GM10266 (cell line): ENCODE measurements around the gene SPATA31D3.
"Not testable (repeated sequence)": the region's sequence is repeated elsewhere in the genome, so short reads cannot be mapped to it uniquely, and the experiment has no call there.

ENCODE experiments used
- DNase-seq: peaks from one replicate; pipeline ENCODE4 v3.0.0; 2012; ENCODE audit errors: extremely low spot score
- TF ChIP-seq, protein P1 (sequence below): IDR thresholded peaks from 2 replicates; pipeline ENCODE4 v1.5.1; 2012; ENCODE audit warnings: mild to moderate bottlenecking, low read depth; ENCODE audit not compliant: control insufficient read depth, insufficient read depth; ENCODE audit errors: missing control alignments

The SPATA31D3 gene

DNA sequence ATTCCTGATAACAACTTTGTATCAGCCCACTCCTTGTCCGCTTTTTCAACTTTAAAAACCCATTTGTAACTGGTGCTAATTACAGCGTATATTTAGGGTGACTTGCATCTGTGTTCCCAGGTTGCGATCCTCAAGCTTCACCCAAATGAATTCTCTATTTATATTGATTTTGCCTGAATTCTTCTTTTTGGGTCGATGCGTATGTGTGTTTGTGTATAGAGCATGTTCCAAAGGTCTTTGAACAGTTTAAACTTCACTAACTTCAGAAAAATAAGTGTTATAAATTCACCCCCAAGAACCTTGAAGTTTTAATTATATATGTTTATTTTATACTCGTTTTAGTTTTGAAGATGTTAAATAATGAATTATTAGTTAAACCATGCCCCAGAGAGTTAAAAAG is 31.2 kb upstream of the SPATA31D3 start:
- no peak for DNase-seq
- TF ChIP-seq, protein P1, sequence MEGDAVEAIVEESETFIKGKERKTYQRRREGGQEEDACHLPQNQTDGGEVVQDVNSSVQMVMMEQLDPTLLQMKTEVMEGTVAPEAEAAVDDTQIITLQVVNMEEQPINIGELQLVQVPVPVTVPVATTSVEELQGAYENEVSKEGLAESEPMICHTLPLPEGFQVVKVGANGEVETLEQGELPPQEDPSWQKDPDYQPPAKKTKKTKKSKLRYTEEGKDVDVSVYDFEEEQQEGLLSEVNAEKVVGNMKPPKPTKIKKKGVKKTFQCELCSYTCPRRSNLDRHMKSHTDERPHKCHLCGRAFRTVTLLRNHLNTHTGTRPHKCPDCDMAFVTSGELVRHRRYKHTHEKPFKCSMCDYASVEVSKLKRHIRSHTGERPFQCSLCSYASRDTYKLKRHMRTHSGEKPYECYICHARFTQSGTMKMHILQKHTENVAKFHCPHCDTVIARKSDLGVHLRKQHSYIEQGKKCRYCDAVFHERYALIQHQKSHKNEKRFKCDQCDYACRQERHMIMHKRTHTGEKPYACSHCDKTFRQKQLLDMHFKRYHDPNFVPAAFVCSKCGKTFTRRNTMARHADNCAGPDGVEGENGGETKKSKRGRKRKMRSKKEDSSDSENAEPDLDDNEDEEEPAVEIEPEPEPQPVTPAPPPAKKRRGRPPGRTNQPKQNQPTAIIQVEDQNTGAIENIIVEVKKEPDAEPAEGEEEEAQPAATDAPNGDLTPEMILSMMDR = no peak

DNA sequence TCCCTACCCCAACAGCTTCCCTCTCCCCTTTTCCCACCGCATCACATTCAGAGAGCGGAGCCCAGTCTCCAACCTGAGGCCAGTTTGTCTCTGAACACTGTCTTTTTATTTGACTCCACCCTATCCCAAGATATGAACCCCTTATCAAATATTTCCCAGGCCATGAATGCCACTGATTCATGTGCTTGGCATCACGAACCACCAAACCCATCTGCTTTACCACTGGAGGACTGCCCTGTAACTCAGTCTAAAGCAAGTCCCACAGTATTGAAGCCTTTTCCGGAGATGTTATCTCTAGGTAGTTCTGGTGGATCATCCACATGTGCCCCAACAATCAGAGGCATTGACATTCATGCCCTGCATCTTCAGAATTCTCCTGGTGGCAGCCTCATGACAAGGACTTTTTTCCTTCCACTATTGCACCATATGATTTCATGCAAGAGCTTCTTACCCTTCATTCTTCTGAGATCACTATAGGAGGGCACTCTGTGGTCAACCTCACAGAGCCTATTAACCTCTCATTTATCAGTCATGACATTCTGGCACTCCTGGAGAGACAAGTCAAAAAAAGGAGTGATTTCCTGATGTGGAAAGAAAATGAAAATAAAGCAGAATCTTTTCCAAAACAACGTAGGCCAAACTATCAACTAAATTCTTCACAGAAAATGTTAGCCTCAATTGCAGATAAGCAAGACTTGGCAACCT is 27.3 kb upstream of the SPATA31D3 start:
- DNase-seq = no peak

DNA sequence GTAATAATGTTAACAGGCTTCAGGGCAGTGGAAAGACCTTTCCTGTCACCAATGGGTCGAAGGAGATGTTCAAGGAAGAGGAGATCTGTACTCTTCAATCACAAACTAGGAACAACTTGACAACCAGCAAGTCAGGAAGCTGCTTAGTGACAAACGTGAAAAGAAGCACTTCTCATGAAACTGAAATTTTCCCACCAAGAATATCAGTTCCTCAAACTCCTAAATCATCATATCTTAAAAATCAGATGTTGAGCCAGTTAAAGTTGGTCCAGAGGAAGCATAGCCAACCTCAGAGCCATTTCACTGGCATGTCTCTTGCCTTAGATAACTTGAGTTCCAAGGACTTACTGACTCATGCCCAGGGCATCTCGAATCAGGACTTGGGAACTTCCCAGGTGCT is 24.8 kb upstream of the SPATA31D3 start:
- not testable (repeated sequence) for DNase-seq

More for the DNA sequence above, 27.3 kb upstream of the SPATA31D3 start:
- TF ChIP-seq, protein P1 = no peak

DNA sequence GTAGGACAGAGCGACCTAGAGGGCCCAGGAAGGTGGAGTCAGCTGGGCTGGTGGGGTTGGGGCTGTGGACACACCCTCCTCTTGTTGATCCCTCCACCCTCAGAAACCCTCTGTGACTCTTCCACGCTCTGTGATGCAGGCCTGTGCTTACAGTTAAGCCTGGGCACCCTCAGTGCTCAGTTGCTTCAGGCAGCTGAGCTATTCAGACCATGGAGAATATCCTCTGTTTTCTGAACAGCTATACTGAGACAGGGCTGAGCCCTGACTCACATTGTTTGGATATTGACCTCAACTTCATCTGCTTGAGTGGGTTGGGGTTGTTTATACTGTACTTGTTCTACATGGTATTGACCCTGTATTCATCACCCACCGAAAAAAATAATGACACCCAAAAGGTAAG is 15.0 kb upstream of the SPATA31D3 start, which contains the start of gene SPATA31D4:
Gene SPATA31D4 (plus strand): TSS at position 124 of the 400 bp plus-strand sequence. CDS start 86 bp downstream, at position 210.
- not testable (repeated sequence) for DNase-seq

DNA sequence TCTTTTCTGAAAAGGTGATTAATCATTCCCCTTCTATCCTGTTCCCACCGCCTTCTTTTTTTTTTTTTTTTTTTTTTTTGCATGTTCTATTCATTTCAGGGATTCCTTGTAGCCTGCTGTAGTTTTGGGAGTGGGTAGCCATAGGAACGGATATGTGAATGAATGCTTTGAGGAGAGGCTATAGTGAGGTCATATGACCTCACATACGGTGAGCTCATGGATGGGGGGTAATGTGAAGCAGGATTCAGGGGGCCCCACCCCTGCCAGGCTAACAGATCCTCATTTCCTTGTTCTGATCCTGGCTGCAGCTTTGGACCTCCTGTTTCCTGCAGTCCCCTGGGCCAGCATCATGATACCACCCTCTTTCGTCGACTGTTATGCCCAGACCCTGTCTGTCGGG is 13.2 kb upstream of the SPATA31D3 start:
- not testable (repeated sequence) for DNase-seq

DNA sequence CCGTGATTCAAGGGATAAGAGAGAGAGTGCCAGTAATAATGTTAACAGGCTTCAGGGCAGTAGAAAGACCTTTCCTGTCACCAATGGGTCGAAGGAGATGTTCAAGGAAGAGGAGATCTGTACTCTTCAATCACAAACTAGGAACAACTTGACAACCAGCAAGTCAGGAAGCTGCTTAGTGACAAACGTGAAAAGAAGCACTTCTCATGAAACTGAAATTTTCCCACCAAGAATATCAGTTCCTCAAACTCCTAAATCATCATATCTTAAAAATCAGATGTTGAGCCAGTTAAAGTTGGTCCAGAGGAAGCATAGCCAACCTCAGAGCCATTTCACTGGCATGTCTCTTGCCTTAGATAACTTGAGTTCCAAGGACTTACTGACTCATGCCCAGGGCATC is 9.8 kb upstream of the SPATA31D3 start:
- not testable (repeated sequence) for DNase-seq

DNA sequence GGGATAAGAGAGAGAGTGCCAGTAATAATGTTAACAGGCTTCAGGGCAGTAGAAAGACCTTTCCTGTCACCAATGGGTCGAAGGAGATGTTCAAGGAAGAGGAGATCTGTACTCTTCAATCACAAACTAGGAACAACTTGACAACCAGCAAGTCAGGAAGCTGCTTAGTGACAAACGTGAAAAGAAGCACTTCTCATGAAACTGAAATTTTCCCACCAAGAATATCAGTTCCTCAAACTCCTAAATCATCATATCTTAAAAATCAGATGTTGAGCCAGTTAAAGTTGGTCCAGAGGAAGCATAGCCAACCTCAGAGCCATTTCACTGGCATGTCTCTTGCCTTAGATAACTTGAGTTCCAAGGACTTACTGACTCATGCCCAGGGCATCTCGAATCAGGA is 5.3 kb downstream of the SPATA31D3 start:
- not testable (repeated sequence) for DNase-seq

DNA sequence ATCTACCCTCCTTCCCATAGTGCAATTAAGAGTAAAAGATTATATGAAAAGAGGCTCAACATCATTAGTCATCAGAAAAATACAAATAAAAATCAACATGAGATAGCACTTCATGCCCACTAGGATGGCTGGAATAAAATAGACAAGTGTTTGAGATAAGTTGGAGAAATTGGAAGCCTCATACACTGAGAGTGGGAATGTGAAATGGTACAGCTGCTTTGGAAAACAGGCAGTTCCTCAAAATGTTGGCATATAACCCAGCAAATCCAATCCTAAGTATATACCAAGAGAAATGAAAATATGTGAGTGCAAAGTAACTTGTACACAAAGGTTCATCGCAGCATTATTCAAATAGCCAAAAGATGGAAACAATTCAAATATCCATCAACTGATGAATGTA is 9.8 kb downstream of the SPATA31D3 start:
- no peak for DNase-seq
- TF ChIP-seq, protein P1 = no peak

DNA sequence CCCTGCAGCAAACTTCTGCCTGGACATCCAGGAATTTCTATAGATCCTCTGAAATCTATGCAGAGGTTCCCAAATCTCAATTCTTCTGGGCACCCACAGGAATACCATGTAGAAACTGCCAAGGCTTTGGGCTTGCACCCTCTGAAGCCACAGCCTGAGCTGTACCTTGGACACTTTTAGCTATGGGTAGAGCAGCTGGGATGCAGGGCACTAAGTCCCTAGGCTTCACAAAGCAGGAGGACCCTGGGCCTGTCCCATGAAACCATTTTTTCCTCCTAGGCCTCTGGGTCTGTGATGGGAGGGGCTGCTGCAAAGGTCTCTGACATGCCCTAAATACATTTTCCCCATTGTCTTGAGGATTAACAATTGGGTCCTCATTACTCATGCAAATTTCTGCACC is 12.3 kb downstream of the SPATA31D3 start:
- DNase-seq = no peak
- TF ChIP-seq, protein P1 = no peak

DNA sequence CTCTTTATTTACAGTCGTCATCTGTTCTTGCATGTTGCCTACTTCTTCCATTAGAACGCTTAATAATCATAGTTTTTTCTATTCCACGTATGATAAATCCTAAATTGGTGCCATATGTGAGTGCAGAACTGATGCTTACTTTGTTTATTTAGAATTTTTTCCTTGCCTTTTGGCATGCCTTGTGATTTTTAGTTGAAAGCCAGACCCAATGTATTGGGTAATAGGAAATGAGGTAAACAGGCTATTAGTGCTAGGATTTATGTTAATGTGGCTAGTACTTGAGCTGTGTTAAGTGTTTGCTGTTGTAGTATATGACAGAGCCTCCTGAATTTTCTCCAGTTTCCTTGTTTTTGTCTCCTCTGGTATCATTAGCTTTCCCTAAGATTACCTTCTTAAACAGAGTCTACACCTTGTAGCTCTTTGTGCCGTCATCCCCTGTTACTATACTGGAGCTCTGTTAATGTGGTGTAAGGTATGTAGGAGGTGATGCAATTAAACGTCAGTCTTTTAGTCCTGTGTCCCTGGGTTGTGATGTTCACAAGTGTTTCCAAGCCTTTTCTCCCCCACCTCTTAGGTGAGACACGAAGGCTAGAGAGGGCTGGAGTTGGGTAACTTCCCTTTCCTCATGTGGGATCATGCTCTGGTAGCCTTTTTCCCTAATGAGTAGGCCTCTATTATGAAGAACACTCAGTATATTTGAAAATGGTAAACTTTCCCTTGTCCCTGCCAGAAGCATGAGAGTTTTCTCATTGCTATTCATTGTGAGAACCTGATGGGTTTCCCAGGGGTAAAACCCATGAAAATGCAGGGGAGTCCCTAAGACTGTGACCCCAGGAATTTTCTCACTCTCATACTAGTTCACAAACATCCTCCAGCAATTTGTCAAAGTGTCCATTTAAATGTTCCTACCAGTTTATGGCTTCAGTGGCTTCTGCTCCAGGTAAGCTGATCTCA is 21.2 kb downstream of the SPATA31D3 start:
- TF ChIP-seq, protein P1 = no peak
- no peak for DNase-seq
